Vagina (tissue), 2 donors: ENCODE measurements around the gene POLR2E. TPM values are rescaled to one million over a fixed set of nuclear protein-coding genes. Genes with fewer than 3 reads are reported as not detected.

Experiments used
- DNase-seq, 2 donors: peaks; one replicate each; pipeline ENCODE4 v3.0.0-alpha.2; 2017; ENCODE audit errors: extremely low spot score in 2 of 2
- H3K27ac ChIP-seq: fragments of 200-600 bp; sonication (generic); one replicate; pipeline ENCODE4 v1.5.1; 2019
- H3K27me3 ChIP-seq: fragments of 200-600 bp; sonication (generic); one replicate; pipeline ENCODE4 v1.5.1; 2019
- H3K36me3 ChIP-seq, 2 donors: fragments of 200-600 bp; sonication (generic); one replicate each; pipeline ENCODE4 v1.5.1; 2017 to 2019
- H3K4me1 ChIP-seq: fragments of 200-600 bp; sonication (generic); one replicate; pipeline ENCODE4 v1.5.1; 2019
- H3K4me3 ChIP-seq, 2 donors: fragments of 200-600 bp; sonication (generic); 1 replicate in 1 of 2; 2 replicates in 1 of 2; pipeline ENCODE4 v1.5.1; 2016 to 2019
- H3K9me3 ChIP-seq: fragments of 200-600 bp; sonication (generic); one replicate; pipeline ENCODE4 v1.5.1; 2019
- POLR2A ChIP-seq, 2 donors: fragments of 450-650 bp; IDR thresholded peaks; one replicate each; pipeline ENCODE4 v1.6.1; 2017; ENCODE audit warnings: antibody characterized with exemption in 2 of 2, mild to moderate bottlenecking in 2 of 2, moderate library complexity in 2 of 2
- POLR2AphosphoS5 ChIP-seq, 2 donors: sonication (generic); formaldehyde crosslinking; IDR thresholded peaks; one replicate each; pipeline ENCODE4 v1.9.0; 2017; ENCODE audit warnings: antibody characterized with exemption in 2 of 2, mild to moderate bottlenecking in 2 of 2, low read depth in 1 of 2; ENCODE audit not compliant: insufficient read depth in 1 of 2
- intact Hi-C: fragments of 100-400 bp; cut with DNase I; formaldehyde crosslinking; loops from one replicate; pipeline ENCODE4 v1.15.1; 2023
- total RNA-seq: library from RNA; depleted of rRNA; stranded (reverse); fragments of >200 nt; gene quantifications from one replicate; pipeline ENCODE4 v1.2.3, GENCODE V29; 2016
- TF ChIP-seq, protein P1 (sequence below), 3 experiments: fragments of 450-650 bp in 2 of 3; fragments of 200-600 bp in 1 of 3; sonication (generic) in 1 of 3; IDR thresholded peaks; one replicate each; pipeline ENCODE4 v1.5.1; 2017 to 2019; ENCODE audit warnings: antibody characterized with exemption in 3 of 3, mild to moderate bottlenecking in 2 of 3, moderate library complexity in 2 of 3

POLR2E gene
- total RNA-seq, 1 donor from 2014 or later: 83.7 TPM

DNA sequence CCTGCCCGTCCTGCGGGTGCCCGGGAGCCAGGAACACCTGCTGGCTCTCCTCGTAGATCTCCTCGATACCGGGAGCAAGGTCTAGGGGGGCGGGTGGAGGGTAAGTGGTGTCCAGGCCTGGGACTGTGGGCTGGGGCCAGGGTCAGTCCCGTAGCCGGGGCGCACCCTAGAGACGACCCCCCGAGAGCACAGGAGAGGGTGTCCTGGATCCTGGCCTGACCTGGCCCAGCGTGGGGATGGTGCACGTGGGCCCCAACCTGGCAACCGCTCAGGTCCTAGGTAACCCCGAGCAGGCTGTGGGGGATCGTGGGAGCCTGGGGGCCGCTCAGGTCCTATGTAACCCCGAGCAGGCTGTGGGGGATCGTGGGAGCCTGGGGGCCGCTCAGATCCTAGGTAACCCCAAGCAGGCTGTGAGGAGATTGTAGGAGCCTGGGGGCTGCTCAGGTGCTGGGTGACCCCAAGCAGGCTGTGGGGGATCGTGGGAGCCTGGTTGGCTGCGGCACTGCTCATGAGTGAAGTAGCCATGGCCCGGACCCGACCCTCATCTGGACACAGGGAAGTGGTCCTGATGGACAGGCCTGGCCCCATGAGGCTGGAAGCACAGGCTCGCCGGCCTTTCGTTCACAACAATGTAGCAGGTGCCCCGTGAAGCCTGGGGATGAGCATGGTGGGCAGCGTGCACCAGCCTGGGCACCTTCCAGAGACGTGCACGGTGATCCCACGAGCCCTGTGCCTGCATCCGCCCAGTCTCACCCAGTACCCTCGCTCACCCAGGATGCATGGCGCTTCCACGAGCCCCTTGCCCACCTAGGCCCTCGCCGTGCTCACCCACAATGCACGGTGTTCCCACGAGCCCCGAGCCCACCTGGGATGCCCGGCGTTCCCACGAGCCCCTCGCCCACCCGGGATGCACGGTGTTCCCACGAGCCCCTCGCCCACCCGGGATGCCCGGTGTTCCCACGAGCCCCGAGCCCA, 14.8 kb upstream of the POLR2E start:
- no peak for DNase-seq
- H3K36me3 ChIP-seq: peaks cover 0 to 50% of the 10 kb centered on the region in 2 donors
- H3K4me1 ChIP-seq: peaks cover 48% of the 10 kb centered on the region
- TF ChIP-seq POLR2A (IDR thresholded peaks at IDR 0.05): no peak
- TF ChIP-seq POLR2AphosphoS5 (IDR thresholded peaks at IDR 0.05; ENCODE audit: insufficient read depth in 1 of 2, low read depth in 1 of 2): no peak
- TF ChIP-seq, protein P1, sequence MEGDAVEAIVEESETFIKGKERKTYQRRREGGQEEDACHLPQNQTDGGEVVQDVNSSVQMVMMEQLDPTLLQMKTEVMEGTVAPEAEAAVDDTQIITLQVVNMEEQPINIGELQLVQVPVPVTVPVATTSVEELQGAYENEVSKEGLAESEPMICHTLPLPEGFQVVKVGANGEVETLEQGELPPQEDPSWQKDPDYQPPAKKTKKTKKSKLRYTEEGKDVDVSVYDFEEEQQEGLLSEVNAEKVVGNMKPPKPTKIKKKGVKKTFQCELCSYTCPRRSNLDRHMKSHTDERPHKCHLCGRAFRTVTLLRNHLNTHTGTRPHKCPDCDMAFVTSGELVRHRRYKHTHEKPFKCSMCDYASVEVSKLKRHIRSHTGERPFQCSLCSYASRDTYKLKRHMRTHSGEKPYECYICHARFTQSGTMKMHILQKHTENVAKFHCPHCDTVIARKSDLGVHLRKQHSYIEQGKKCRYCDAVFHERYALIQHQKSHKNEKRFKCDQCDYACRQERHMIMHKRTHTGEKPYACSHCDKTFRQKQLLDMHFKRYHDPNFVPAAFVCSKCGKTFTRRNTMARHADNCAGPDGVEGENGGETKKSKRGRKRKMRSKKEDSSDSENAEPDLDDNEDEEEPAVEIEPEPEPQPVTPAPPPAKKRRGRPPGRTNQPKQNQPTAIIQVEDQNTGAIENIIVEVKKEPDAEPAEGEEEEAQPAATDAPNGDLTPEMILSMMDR (IDR thresholded peaks at IDR 0.05): no peak
- no peak overlapping the region for H3K4me3 ChIP-seq
- intact Hi-C loops: loop anchor here (5.0 kb wide), 2 partner anchors 82 to 132 kb away; partner anchors contain the start of gene ATP5F1D
- no peaks in the 10 kb centered on the region for H3K27me3 ChIP-seq
- no peak overlapping the region for H3K27ac ChIP-seq
- no peaks in the 10 kb centered on the region for H3K9me3 ChIP-seq

- no peak overlapping the region for H3K4me3 ChIP-seq
- H3K4me1 ChIP-seq: peaks cover 50% of the 10 kb centered on the region
- no peak for DNase-seq
- TF ChIP-seq POLR2A (IDR thresholded peaks at IDR 0.05): no peak
- peak in 1 of 2 donors; percentile 53 for TF ChIP-seq POLR2AphosphoS5 (IDR thresholded peaks at IDR 0.05; ENCODE audit: insufficient read depth in 1 of 2, low read depth in 1 of 2)
- H3K36me3 ChIP-seq: peaks cover 0 to 46% of the 10 kb centered on the region in 2 donors
- no peaks in the 10 kb centered on the region for H3K27me3 ChIP-seq
- no peak overlapping the region for H3K27ac ChIP-seq
- intact Hi-C loops: no loop called here
- H3K9me3 ChIP-seq: no peaks in the 10 kb centered on the region
Observed at GRCh38 chr19:1109032-1109551, 13.9 kb upstream of the POLR2E start.

DNA sequence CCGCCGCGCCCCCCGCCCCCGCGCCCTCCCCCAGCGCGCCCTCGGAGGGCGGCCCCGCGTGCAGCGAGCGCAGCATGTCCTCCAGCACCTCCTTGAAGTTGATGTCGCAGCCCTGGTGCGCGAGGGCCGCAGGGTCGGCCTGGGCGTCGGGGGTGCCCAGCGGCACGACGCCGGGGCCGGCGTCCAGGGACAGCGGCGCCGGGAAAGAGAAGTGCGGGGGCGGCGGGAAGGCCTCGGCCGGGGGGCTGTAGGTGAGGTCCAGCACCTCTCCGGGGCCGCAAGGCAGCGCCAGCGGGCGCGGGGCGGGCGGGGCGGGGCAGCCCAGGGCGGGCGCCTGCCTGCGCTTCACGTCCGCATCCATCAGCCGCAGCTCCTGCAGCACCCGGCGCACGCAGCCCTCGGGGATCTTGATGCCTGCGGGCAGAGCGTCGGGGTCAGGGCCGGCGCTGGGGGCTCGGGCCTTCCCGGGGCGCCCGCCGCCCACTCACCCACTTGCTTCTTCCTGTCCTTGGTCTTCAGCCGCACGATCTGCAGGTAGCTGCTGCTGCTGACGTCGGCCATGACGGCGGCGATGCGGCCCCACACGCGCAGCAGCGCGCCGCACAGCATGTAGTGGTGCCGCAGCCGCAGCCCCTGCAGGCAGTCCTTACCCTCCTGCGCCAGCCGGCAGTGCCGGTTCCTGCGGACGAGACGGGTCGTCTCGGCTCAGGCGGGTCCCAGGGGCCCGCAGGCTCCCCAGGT, 13.3 kb upstream of the POLR2E start:
- TF ChIP-seq POLR2A (IDR thresholded peaks at IDR 0.05) (no peak), POLR2AphosphoS5 (IDR thresholded peaks at IDR 0.05; ENCODE audit: insufficient read depth in 1 of 2, low read depth in 1 of 2) (no peak)
- TF ChIP-seq, protein P1 (IDR thresholded peaks at IDR 0.05): no peak
- no peaks in the 10 kb centered on the region for H3K27me3 ChIP-seq
- H3K4me1 ChIP-seq: peaks cover 46% of the 10 kb centered on the region
- intact Hi-C loops: no loop called here
- no peak for DNase-seq
- no peaks in the 10 kb centered on the region for H3K9me3 ChIP-seq
- H3K36me3 ChIP-seq: peaks cover 0 to 43% of the 10 kb centered on the region in 2 donors
- no peak overlapping the region for H3K4me3 ChIP-seq
- H3K27ac ChIP-seq: no peak overlapping the region

GRCh38 chr19:1107661-1108261, 12.6 kb upstream of the POLR2E start:
- Histone ChIP-seq H3K4me3 (no peak overlapping the region), H3K27ac (no peak overlapping the region), H3K4me1 (peaks cover 47% of the 10 kb centered on the region), H3K9me3 (no peaks in the 10 kb centered on the region), H3K36me3 (peaks cover 0 to 43% of the 10 kb centered on the region in 2 donors), H3K27me3 (no peaks in the 10 kb centered on the region)
- TF ChIP-seq POLR2AphosphoS5 (IDR thresholded peaks at IDR 0.05; ENCODE audit: insufficient read depth in 1 of 2, low read depth in 1 of 2) (no peak), POLR2A (IDR thresholded peaks at IDR 0.05) (no peak)
- TF ChIP-seq, protein P1 (IDR thresholded peaks at IDR 0.05): no peak
- no peak for DNase-seq
- intact Hi-C loops: no loop called here
